ENCODE results near the gene FRMD4A.
"Not testable (repeated sequence)": the region's sequence is repeated elsewhere in the genome, so short reads cannot be mapped to it uniquely, and the experiment has no call there.

FRMD4A gene

GRCh38 chr10:13955409-13956068 lies 375.2 kb downstream of the FRMD4A start:
- FAIRE-seq (no peak), DNase-seq (ENCODE audit: insufficient read length, low spot score) (no peak)
- TF ChIP-seq TAF1 (IDR thresholded peaks at IDR 0.05; ENCODE audit: low read depth, low read length) (no peak), POLR2A (IDR thresholded peaks at IDR 0.05; ENCODE audit: low read depth, low read length) (no peak), PAX5 (IDR thresholded peaks at IDR 0.05; ENCODE audit: insufficient read depth, low read length, severe bottlenecking) (no peak), POLR2AphosphoS5 (IDR thresholded peaks at IDR 0.05; ENCODE audit: low read depth, low read length) (no peak), SPI1 (IDR thresholded peaks at IDR 0.05; ENCODE audit: low read depth, low read length) (no peak)

DNA sequence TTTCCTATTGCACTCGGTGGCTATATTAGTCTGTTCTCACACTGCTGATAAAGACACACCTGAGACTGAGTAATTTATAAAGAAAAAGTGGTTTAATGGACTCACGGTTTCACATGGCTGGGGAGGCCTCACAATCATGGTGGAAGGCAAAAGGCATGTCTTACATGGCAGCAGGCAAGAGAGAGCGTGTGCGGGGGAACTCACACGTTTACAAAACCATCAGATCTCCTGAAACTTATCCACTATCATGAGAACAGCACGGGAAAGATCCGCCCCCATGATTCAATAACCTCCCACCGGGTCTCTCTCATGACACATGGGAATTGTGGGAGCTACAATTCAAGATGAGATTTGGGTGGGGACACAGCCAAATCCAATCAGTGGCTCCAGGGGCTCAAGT lies 376.5 kb downstream of the FRMD4A start:
- not testable (repeated sequence) for FAIRE-seq; DNase-seq (ENCODE audit: insufficient read length, low spot score)

- no peak for TF ChIP-seq SPI1 (IDR thresholded peaks at IDR 0.05; ENCODE audit: low read depth, low read length)
- TF ChIP-seq PAX5 (IDR thresholded peaks at IDR 0.05; ENCODE audit: insufficient read depth, low read length, severe bottlenecking): no peak
- TF ChIP-seq POLR2A (IDR thresholded peaks at IDR 0.05; ENCODE audit: low read depth, low read length): no peak
- TF ChIP-seq POU2F2 (IDR thresholded peaks at IDR 0.05; ENCODE audit: low read depth, low read length): no peak
- TF ChIP-seq POLR2AphosphoS5 (IDR thresholded peaks at IDR 0.05; ENCODE audit: low read depth, low read length): no peak
- TF ChIP-seq TAF1 (IDR thresholded peaks at IDR 0.05; ENCODE audit: low read depth, low read length): no peak
- no peak for FAIRE-seq
- no peak for DNase-seq (ENCODE audit: insufficient read length, low spot score)
Observed at GRCh38 chr10:13953371-13953770, 377.4 kb downstream of the FRMD4A start.

DNA sequence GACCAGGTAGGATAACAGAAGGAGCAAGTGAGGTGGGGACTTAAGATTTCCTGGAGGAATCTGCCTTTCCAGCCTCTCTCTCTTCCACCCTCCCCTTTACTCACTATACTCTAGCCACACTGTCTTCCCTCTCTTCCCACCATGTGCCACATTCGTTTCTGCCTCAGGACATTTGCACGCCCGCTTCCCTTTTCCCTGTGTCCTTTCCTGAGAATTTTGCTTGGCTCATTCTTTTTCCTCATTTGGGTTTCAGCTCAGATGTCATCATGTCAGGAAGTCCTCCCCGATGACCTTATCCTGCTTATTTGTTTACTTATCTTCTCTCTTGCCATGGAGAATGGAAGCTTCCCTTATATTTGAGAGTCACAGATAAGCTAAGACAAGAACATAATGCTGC lies 380.2 kb downstream of the FRMD4A start:
- DNase-seq (ENCODE audit: insufficient read length, low spot score) (no peak), FAIRE-seq (no peak)
- no peak for TF ChIP-seq PAX5 (IDR thresholded peaks at IDR 0.05; ENCODE audit: insufficient read depth, low read length, severe bottlenecking)
- no peak for TF ChIP-seq POLR2AphosphoS5 (IDR thresholded peaks at IDR 0.05; ENCODE audit: low read depth, low read length)
- TF ChIP-seq POLR2A (IDR thresholded peaks at IDR 0.05; ENCODE audit: low read depth, low read length): no peak
- no peak for TF ChIP-seq TAF1 (IDR thresholded peaks at IDR 0.05; ENCODE audit: low read depth, low read length)
- no peak for TF ChIP-seq SPI1 (IDR thresholded peaks at IDR 0.05; ENCODE audit: low read depth, low read length)
- TF ChIP-seq POU2F2 (IDR thresholded peaks at IDR 0.05; ENCODE audit: low read depth, low read length): no peak

DNA sequence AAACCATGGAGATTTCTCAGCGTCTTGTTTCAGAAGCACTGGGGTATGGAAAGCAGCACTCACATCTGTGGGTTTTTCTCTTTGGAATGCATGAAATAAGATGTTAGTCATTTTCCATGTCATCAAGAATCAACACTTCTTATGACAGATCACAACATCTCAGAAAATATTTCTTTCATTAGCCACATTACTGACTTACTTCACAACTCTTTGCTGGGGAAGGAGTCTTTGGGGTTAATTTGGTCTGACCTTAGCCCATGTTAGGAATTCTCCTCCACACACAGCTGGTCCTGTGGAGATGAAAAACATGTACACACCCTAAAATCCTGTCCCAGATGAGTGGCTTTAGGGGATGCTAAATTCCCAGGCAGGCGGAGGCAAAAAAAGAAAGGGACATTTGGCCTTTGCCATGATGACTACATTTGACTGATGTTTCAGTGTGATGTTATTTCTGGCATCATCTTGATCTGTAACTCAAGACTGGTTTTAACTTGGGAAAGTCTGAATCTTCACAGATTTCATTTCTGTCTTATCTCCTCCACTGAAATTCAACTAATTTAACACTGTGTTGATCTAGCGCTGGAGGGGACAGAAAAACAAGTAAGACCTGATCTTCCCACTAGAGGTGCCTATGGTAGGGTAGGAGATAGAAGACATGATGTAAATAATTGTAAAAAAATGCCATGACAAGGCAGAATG lies 380.7 kb downstream of the FRMD4A start:
- TF ChIP-seq PAX5 (IDR thresholded peaks at IDR 0.05; ENCODE audit: insufficient read depth, low read length, severe bottlenecking) (no peak), POLR2A (IDR thresholded peaks at IDR 0.05; ENCODE audit: low read depth, low read length) (no peak), TAF1 (IDR thresholded peaks at IDR 0.05; ENCODE audit: low read depth, low read length) (no peak)
- no peak for DNase-seq (ENCODE audit: insufficient read length, low spot score)
- FAIRE-seq: no peak

DNA sequence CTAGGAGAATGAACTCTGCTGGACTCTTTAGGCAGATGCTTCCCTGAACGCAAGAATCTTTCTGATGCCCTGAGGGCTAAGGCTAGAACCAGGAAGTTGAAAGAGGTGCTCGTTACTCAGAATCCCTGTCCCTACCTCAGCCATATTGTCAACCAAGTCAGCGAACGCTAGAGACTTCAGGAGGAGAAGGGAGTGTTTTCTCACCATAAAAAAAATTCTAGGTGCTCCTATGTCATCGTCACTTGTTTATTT lies 384.6 kb downstream of the FRMD4A start:
- no peak for FAIRE-seq
- no peak for TF ChIP-seq TAF1 (IDR thresholded peaks at IDR 0.05; ENCODE audit: low read depth, low read length)
- no peak for DNase-seq (ENCODE audit: insufficient read length, low spot score)

GRCh38 chr10:13945390-13946208 lies 385.1 kb downstream of the FRMD4A start:
- FAIRE-seq: no peak

GRCh38 chr10:13944823-13945222 lies 385.9 kb downstream of the FRMD4A start:
- FAIRE-seq (no peak), DNase-seq (ENCODE audit: insufficient read length, low spot score) (no peak)
- TF ChIP-seq PAX5 (IDR thresholded peaks at IDR 0.05; ENCODE audit: insufficient read depth, low read length, severe bottlenecking) (no peak), POLR2A (IDR thresholded peaks at IDR 0.05; ENCODE audit: low read depth, low read length) (no peak), POU2F2 (IDR thresholded peaks at IDR 0.05; ENCODE audit: low read depth, low read length) (no peak), POLR2AphosphoS5 (IDR thresholded peaks at IDR 0.05; ENCODE audit: low read depth, low read length) (no peak), TAF1 (IDR thresholded peaks at IDR 0.05; ENCODE audit: low read depth, low read length) (no peak), SPI1 (IDR thresholded peaks at IDR 0.05; ENCODE audit: low read depth, low read length) (no peak)

More at GRCh38 chr10:13945390-13946208, 385.1 kb downstream of the FRMD4A start:
- no peak for DNase-seq (ENCODE audit: insufficient read length, low spot score)
- no peak for TF ChIP-seq POU2F2 (IDR thresholded peaks at IDR 0.05; ENCODE audit: low read depth, low read length)
- no peak for TF ChIP-seq POLR2AphosphoS5 (IDR thresholded peaks at IDR 0.05; ENCODE audit: low read depth, low read length)
- no peak for TF ChIP-seq SPI1 (IDR thresholded peaks at IDR 0.05; ENCODE audit: low read depth, low read length)
- TF ChIP-seq TAF1 (IDR thresholded peaks at IDR 0.05; ENCODE audit: low read depth, low read length): no peak
- TF ChIP-seq PAX5 (IDR thresholded peaks at IDR 0.05; ENCODE audit: insufficient read depth, low read length, severe bottlenecking): no peak
- TF ChIP-seq POLR2A (IDR thresholded peaks at IDR 0.05; ENCODE audit: low read depth, low read length): no peak

DNA sequence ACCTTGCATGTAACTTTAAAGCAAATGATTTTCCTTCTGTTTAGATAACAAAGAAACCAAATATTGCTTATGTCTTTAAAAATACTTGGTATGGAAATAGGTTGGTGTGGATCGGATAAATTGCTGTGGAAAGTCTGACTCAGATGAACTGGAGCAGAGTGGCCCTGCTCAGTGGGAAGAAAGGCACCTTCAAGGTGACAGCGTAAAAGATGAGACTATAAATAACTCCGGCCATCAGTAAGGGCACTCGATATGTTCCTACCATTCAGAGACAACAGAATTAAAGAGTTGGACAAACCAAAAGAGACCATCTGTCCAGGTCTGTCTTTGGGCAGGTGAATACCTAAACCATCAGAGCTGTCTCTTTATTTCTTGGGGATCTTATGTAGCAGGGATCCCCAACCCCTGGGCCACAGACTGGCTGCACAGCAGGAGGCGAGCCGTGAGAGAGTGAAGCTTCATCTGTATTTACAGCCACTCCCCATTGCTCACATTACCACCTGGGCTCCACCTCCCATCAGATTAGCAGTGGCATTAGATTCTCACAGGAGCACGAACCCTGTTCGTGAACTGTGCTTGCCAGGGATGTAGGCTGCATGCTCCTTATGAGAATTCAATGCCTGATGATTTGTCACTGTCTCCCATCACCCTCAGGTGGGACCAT lies 386.9 kb downstream of the FRMD4A start:
- DNase-seq (ENCODE audit: insufficient read length, low spot score) (no peak), FAIRE-seq (no peak)
- no peak for TF ChIP-seq TAF1 (IDR thresholded peaks at IDR 0.05; ENCODE audit: low read depth, low read length)
- TF ChIP-seq POU2F2 (IDR thresholded peaks at IDR 0.05; ENCODE audit: low read depth, low read length): no peak
- no peak for TF ChIP-seq POLR2AphosphoS5 (IDR thresholded peaks at IDR 0.05; ENCODE audit: low read depth, low read length)
- no peak for TF ChIP-seq SPI1 (IDR thresholded peaks at IDR 0.05; ENCODE audit: low read depth, low read length)
- TF ChIP-seq PAX5 (IDR thresholded peaks at IDR 0.05; ENCODE audit: insufficient read depth, low read length, severe bottlenecking): no peak
- no peak for TF ChIP-seq POLR2A (IDR thresholded peaks at IDR 0.05; ENCODE audit: low read depth, low read length)
